Middle frontal gyrus (tissue), 1 donor: ENCODE results near the gene LGALS9B.
"Not testable (repeated sequence)": the region's sequence is repeated elsewhere in the genome, so short reads cannot be mapped to it uniquely, and the experiment has no call there.

Experiments used
- DNase-seq: peaks from one replicate; pipeline ENCODE4 v3.0.0-alpha.2; 2015; ENCODE audit warnings: low spot score; ENCODE audit errors: extremely low spot score

LGALS9B gene

GRCh38 chr17:20469107-20469506, 1.8 kb upstream of the LGALS9B start:
- DNase-seq, result not testable (repeated sequence)

- not testable (repeated sequence) for DNase-seq
Observed at GRCh38 chr17:20466999-20467398, 340 bp downstream of the LGALS9B start.

GRCh38 chr17:20466553-20466952, 786 bp downstream of the LGALS9B start:
- not testable (repeated sequence) for DNase-seq

GRCh38 chr17:20465535-20465934, 1.8 kb downstream of the LGALS9B start:
- not testable (repeated sequence) for DNase-seq

GRCh38 chr17:20464854-20465414, 2.4 kb downstream of the LGALS9B start:
- DNase-seq, result not testable (repeated sequence)

GRCh38 chr17:20462158-20462557, 5.2 kb downstream of the LGALS9B start:
- DNase-seq, result not testable (repeated sequence)

GRCh38 chr17:20457848-20458381, 9.4 kb downstream of the LGALS9B start:
- not testable (repeated sequence) for DNase-seq

GRCh38 chr17:20455106-20455505, 12.2 kb downstream of the LGALS9B start:
- not testable (repeated sequence) for DNase-seq

- not testable (repeated sequence) for DNase-seq
Observed at GRCh38 chr17:20453820-20454434, 13.4 kb downstream of the LGALS9B start.

GRCh38 chr17:20450852-20451251, 16.5 kb downstream of the LGALS9B start:
- not testable (repeated sequence) for DNase-seq

GRCh38 chr17:20447534-20448321, 19.6 kb downstream of the LGALS9B start:
- DNase-seq, result not testable (repeated sequence)

GRCh38 chr17:20446895-20447294, 20.4 kb downstream of the LGALS9B start:
- not testable (repeated sequence) for DNase-seq

GRCh38 chr17:20444581-20445236, 22.6 kb downstream of the LGALS9B start:
- DNase-seq, result not testable (repeated sequence)

- not testable (repeated sequence) for DNase-seq
Observed at GRCh38 chr17:20444173-20444572, 23.2 kb downstream of the LGALS9B start.

- DNase-seq, result not testable (repeated sequence)
Observed at GRCh38 chr17:20443632-20444031, 23.7 kb downstream of the LGALS9B start.

GRCh38 chr17:20440665-20441064, 26.7 kb downstream of the LGALS9B start:
- DNase-seq, result not testable (repeated sequence)

GRCh38 chr17:20435166-20435565, 32.2 kb downstream of the LGALS9B start:
- not testable (repeated sequence) for DNase-seq

- DNase-seq, result not testable (repeated sequence)
Observed at GRCh38 chr17:20433382-20433781, 34.0 kb downstream of the LGALS9B start.

GRCh38 chr17:20427264-20427663, 40.1 kb downstream of the LGALS9B start:
- not testable (repeated sequence) for DNase-seq

GRCh38 chr17:20422826-20423225, 44.5 kb downstream of the LGALS9B start:
- not testable (repeated sequence) for DNase-seq

GRCh38 chr17:20418838-20419237, 48.5 kb downstream of the LGALS9B start:
- DNase-seq, result not testable (repeated sequence)
